ENCODE measurements around the gene MRGPRX3. TPM values are rescaled to one million over a fixed set of nuclear protein-coding genes. Genes with fewer than 3 reads are reported as not detected.
"Not testable (repeated sequence)": the region's sequence is repeated elsewhere in the genome, so short reads cannot be mapped to it uniquely, and the experiment has no call there.

MRGPRX3 gene
- total RNA-seq, 1 experiment from 2014 or later: not detected

GRCh38 chr11:18108254-18108653, 24.1 kb upstream of the MRGPRX3 start:
- no peaks in the 10 kb centered on the region for H3K36me3 ChIP-seq (ENCODE audit: control insufficient read depth, insufficient read depth, low read length)
- H3K4me1 ChIP-seq: peaks cover 4% of the 10 kb centered on the region; the same call in 1 of the 2 replicates
- CTCF ChIA-PET: no interaction called here
- Mint-ChIP-seq H3K4me1 (ENCODE audit: low read depth, unreplicated experiment) (peaks cover 6% of the 10 kb centered on the region), H3K36me3 (ENCODE audit: insufficient read depth, unreplicated experiment) (peaks cover 2% of the 10 kb centered on the region), H3K27me3 (ENCODE audit: insufficient read depth, unreplicated experiment) (peaks cover 10% of the 10 kb centered on the region), H3K27ac (ENCODE audit: unreplicated experiment) (no peak overlapping the region), H3K4me3 (ENCODE audit: unreplicated experiment) (no peak overlapping the region), H3K9me3 (ENCODE audit: unreplicated experiment) (no peaks in the 10 kb centered on the region)
- no peaks in the 10 kb centered on the region for H3K27me3 ChIP-seq (replicated peaks; ENCODE audit: control insufficient read depth, insufficient read depth, low read length)
- H3K9me3 ChIP-seq: no peaks in the 10 kb centered on the region
- no TSS peak for BruUV-seq (replicated peaks)
- TF ChIP-seq, protein P1, sequence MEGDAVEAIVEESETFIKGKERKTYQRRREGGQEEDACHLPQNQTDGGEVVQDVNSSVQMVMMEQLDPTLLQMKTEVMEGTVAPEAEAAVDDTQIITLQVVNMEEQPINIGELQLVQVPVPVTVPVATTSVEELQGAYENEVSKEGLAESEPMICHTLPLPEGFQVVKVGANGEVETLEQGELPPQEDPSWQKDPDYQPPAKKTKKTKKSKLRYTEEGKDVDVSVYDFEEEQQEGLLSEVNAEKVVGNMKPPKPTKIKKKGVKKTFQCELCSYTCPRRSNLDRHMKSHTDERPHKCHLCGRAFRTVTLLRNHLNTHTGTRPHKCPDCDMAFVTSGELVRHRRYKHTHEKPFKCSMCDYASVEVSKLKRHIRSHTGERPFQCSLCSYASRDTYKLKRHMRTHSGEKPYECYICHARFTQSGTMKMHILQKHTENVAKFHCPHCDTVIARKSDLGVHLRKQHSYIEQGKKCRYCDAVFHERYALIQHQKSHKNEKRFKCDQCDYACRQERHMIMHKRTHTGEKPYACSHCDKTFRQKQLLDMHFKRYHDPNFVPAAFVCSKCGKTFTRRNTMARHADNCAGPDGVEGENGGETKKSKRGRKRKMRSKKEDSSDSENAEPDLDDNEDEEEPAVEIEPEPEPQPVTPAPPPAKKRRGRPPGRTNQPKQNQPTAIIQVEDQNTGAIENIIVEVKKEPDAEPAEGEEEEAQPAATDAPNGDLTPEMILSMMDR (IDR thresholded peaks at IDR 0.05; ENCODE audit: insufficient read depth in 1 of 2, low read depth in 1 of 2, low read length in 1 of 2, severe bottlenecking in 1 of 2, unreplicated experiment in 1 of 2): no peak
- intact Hi-C loops (cut with micrococcal nuclease; ENCODE audit: unreplicated experiment): no loop called here
- no peak for DNase-seq
- POLR2A ChIA-PET: no interaction called here
- no peak overlapping the region for H3K4me3 ChIP-seq (ENCODE audit: low read depth, low read length)

DNA sequence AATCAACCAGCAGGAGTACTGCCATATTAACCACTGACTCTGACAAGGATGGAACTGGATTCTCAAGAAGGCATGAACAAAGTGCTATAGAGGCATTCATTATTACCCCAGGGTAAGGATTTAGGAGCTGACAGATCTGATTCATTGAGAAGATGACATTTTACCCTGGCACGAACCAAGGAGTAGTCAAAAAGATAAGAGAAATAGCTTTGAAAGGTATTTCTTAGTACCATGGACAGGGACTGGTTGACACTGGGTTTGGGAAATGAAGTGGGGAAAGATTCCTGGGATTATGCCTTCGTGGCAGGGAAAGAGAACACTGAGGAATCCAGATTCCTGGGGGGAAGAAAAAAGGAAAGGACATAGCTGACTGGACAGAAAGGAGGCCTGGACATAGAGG, 21.4 kb upstream of the MRGPRX3 start:
- H3K4me1 ChIP-seq: no peaks in the 10 kb centered on the region
- POLR2A ChIA-PET: no interaction called here
- H3K27me3 ChIP-seq (replicated peaks; ENCODE audit: control insufficient read depth, insufficient read depth, low read length): no peaks in the 10 kb centered on the region
- CTCF ChIA-PET: interaction anchor here (1.0 kb wide), 1 partner anchor 93 kb away, joined by 3 read pairs; no protein-coding TSS in a partner anchor
- Mint-ChIP-seq H3K27ac (ENCODE audit: unreplicated experiment) (no peak overlapping the region), H3K9me3 (ENCODE audit: unreplicated experiment) (no peaks in the 10 kb centered on the region), H3K4me1 (ENCODE audit: low read depth, unreplicated experiment) (no peaks in the 10 kb centered on the region), H3K36me3 (ENCODE audit: insufficient read depth, unreplicated experiment) (no peaks in the 10 kb centered on the region), H3K4me3 (ENCODE audit: unreplicated experiment) (no peak overlapping the region), H3K27me3 (ENCODE audit: insufficient read depth, unreplicated experiment) (peaks cover 17% of the 10 kb centered on the region)
- no TSS peak for BruUV-seq (replicated peaks)
- no peak overlapping the region for H3K4me3 ChIP-seq (ENCODE audit: low read depth, low read length)
- H3K9me3 ChIP-seq: no peaks in the 10 kb centered on the region
- TF ChIP-seq, protein P1 (IDR thresholded peaks at IDR 0.05; ENCODE audit: insufficient read depth in 1 of 2, low read depth in 1 of 2, low read length in 1 of 2, severe bottlenecking in 1 of 2, unreplicated experiment in 1 of 2): no peak
- H3K36me3 ChIP-seq (ENCODE audit: control insufficient read depth, insufficient read depth, low read length): no peaks in the 10 kb centered on the region
- intact Hi-C loops (cut with micrococcal nuclease; ENCODE audit: unreplicated experiment): no loop called here
- DNase-seq: no peak

DNA sequence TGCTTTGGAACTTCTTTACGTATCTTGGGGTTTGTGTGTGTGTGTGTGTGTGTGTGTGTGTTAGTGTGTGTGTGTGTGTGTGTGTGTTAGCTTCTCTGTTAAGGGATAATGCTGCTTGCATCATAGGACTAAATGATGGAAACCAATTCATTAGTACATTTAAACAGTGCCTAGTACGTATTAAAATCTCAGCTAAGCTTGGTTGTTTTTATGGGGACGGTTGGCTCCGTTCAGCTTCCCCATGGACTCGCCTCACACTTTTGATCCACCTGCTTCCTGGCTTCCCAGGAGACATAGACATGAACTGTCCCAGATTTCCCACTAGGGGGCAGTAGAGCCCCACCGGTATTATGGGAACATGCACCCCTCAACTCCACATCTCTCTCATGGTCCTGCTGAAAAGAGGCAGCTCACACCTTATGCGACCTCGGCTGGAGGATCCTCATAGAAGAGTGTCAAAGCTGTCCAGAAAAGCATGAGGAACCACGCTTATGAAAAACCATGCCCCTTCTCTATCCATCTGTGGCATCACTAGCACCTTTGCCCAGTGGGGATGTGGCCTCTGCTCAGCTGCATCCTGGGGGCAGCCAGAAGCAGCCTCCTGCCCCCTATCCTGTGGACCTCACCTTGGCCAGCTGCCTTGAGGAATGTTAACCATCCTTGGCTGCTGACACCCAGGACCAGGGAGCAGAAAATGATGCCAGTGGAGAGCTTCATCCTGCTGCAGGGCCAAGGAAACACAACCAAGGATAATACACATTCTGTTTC, 16.8 kb upstream of the MRGPRX3 start:
- intact Hi-C loops (cut with micrococcal nuclease; ENCODE audit: unreplicated experiment): loop anchor here (1.0 kb wide), 2 partner anchors 88 to 649 kb away; no protein-coding TSS in a partner anchor
- no peaks in the 10 kb centered on the region for H3K36me3 Mint-ChIP-seq (ENCODE audit: insufficient read depth, unreplicated experiment)
- H3K4me1 ChIP-seq: no peaks in the 10 kb centered on the region
- peak; percentile 77 to 80 for DNase-seq
- H3K4me3 Mint-ChIP-seq (ENCODE audit: unreplicated experiment): no peak overlapping the region
- no peak overlapping the region for H3K4me3 ChIP-seq (ENCODE audit: low read depth, low read length)
- no TSS peak for BruUV-seq (replicated peaks)
- POLR2A ChIA-PET: no interaction called here
- no peaks in the 10 kb centered on the region for H3K9me3 ChIP-seq
- no peaks in the 10 kb centered on the region for H3K9me3 Mint-ChIP-seq (ENCODE audit: unreplicated experiment)
- TF ChIP-seq, protein P1 (IDR thresholded peaks at IDR 0.05; ENCODE audit: insufficient read depth in 1 of 2, low read depth in 1 of 2, low read length in 1 of 2, severe bottlenecking in 1 of 2, unreplicated experiment in 1 of 2): peak; percentile 88 to 93
- H3K27ac Mint-ChIP-seq (ENCODE audit: unreplicated experiment): no peak overlapping the region
- no peaks in the 10 kb centered on the region for H3K4me1 Mint-ChIP-seq (ENCODE audit: low read depth, unreplicated experiment)
- CTCF ChIA-PET: interaction anchor here (0.6 to 2.3 kb wide), 24 partner anchors 9 to 915 kb away, joined by 3 to 34 read pairs (median 4); partner anchors contain the start of genes LDHA and SAAL1
- H3K36me3 ChIP-seq (ENCODE audit: control insufficient read depth, insufficient read depth, low read length): no peaks in the 10 kb centered on the region
- peaks cover 17% of the 10 kb centered on the region for H3K27me3 Mint-ChIP-seq (ENCODE audit: insufficient read depth, unreplicated experiment)
- no peaks in the 10 kb centered on the region for H3K27me3 ChIP-seq (replicated peaks; ENCODE audit: control insufficient read depth, insufficient read depth, low read length)

DNA sequence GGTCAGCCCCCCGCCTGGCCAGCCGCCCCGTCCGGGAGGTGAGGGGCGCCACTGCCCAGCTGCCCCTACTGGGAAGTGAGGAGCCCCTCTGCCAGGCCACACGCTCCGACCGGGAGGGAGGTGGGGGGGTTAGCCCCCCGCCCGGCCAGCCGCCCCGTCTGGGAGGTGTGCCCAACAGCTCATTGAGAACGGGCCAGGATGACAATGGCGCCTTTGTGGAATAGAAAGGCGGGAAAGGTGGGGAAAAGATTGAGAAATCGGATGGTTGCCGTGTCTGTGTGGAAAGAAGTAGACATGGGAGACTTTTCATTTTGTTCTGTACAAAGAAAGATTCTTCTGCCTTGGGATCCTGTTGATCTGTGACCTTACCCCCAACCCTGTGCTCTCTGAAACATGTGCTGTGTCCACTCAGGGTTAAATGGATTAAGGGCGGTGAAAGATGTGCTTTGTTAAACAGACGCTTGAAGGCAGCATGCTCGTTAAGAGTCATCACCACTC, 11.0 kb upstream of the MRGPRX3 start:
- H3K27me3 Mint-ChIP-seq (ENCODE audit: insufficient read depth, unreplicated experiment); H3K36me3 Mint-ChIP-seq (ENCODE audit: insufficient read depth, unreplicated experiment); H3K9me3 ChIP-seq; H3K4me1 Mint-ChIP-seq (ENCODE audit: low read depth, unreplicated experiment); H3K27me3 ChIP-seq (replicated peaks; ENCODE audit: control insufficient read depth, insufficient read depth, low read length); BruUV-seq (replicated peaks); H3K9me3 Mint-ChIP-seq (ENCODE audit: unreplicated experiment); H3K36me3 ChIP-seq (ENCODE audit: control insufficient read depth, insufficient read depth, low read length); H3K27ac Mint-ChIP-seq (ENCODE audit: unreplicated experiment); CTCF ChIA-PET; intact Hi-C loops (cut with micrococcal nuclease; ENCODE audit: unreplicated experiment); DNase-seq; H3K4me3 ChIP-seq (ENCODE audit: low read depth, low read length); H3K4me1 ChIP-seq; POLR2A ChIA-PET; H3K4me3 Mint-ChIP-seq (ENCODE audit: unreplicated experiment): not testable (repeated sequence)

- CTCF ChIA-PET; BruUV-seq (replicated peaks); POLR2A ChIA-PET: not testable (repeated sequence)
Observed at GRCh38 chr11:18131115-18131514, 1.3 kb upstream of the MRGPRX3 start.

More at GRCh38 chr11:18131115-18131514, 1.3 kb upstream of the MRGPRX3 start:
- intact Hi-C loops (cut with micrococcal nuclease; ENCODE audit: unreplicated experiment); H3K9me3 ChIP-seq; H3K4me3 Mint-ChIP-seq (ENCODE audit: unreplicated experiment); H3K27ac Mint-ChIP-seq (ENCODE audit: unreplicated experiment); H3K36me3 Mint-ChIP-seq (ENCODE audit: insufficient read depth, unreplicated experiment); H3K36me3 ChIP-seq (ENCODE audit: control insufficient read depth, insufficient read depth, low read length); H3K27me3 ChIP-seq (replicated peaks; ENCODE audit: control insufficient read depth, insufficient read depth, low read length); H3K4me1 Mint-ChIP-seq (ENCODE audit: low read depth, unreplicated experiment); H3K4me3 ChIP-seq (ENCODE audit: low read depth, low read length); H3K4me1 ChIP-seq; DNase-seq; H3K27me3 Mint-ChIP-seq (ENCODE audit: insufficient read depth, unreplicated experiment): not testable (repeated sequence)
- peaks cover 11% of the 10 kb centered on the region for H3K9me3 Mint-ChIP-seq (ENCODE audit: unreplicated experiment)
